ENCODE data around the gene FAM3C. TPM values are rescaled to one million over a fixed set of nuclear protein-coding genes. Genes with fewer than 3 reads are reported as not detected.

Gene FAM3C
- polyA plus RNA-seq, 4 donors = 105 to 156 (median 122) TPM

DNA sequence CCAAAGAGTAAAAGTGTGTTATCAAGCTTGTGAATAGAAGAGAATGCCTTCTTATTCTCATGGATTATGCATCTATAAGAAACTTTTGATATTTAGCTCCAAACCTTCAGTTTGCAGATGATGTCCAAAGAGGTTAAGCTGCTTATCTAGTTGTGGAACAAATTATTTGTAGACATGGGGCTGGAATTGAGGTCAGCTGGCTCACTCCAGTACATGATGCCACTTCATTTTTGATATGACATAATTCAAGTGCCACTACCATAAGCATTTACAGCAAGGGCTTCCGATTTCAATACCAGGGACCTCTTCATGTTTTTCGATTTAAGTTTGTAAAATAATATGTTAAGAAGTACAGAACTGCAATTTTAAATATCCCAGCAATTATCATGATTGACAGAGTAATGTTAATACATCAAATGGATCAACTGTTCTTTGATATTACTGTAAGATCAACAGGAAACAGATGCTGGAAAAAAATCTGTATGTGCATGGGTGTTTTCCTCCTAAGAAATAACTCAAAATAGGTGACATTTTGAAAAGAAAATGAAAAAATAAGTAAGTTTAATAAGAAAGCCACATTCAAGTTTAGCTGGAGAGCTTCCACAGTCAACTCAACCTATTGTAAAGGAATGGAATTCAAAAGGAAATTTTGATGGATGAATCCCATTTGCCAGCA lies 12.7 kb downstream of the FAM3C start:
- no peak for DNase-seq (ENCODE audit: low read depth in 4 of 4, low spot score in 3 of 4)

DNA sequence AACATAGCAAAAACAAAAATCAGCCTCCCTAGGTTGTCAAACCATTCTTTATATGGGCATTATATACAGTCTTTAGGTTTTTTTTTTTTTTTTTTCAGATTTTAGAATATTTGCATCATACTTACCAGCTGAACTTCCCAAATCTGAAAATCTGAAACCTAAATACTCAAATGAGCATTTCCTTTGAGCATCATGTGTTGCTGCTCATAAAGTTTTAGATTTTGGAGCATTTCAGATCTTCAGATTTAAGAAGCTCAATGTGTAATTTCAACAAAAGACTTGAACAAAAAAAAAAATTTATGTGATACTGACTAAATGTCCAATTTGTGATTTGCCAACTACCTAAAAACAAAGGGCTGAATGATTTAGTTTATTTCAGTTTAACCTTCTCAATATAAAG lies 13.6 kb downstream of the FAM3C start:
- no peak for DNase-seq (ENCODE audit: low read depth in 4 of 4, low spot score in 3 of 4)

GRCh38 chr7:121379930-121380329 lies 16.2 kb downstream of the FAM3C start:
- DNase-seq (ENCODE audit: low read depth in 4 of 4, low spot score in 3 of 4) = no peak

GRCh38 chr7:121376979-121377378 lies 19.1 kb downstream of the FAM3C start:
- DNase-seq (ENCODE audit: low read depth in 4 of 4, low spot score in 3 of 4) = no peak

DNA sequence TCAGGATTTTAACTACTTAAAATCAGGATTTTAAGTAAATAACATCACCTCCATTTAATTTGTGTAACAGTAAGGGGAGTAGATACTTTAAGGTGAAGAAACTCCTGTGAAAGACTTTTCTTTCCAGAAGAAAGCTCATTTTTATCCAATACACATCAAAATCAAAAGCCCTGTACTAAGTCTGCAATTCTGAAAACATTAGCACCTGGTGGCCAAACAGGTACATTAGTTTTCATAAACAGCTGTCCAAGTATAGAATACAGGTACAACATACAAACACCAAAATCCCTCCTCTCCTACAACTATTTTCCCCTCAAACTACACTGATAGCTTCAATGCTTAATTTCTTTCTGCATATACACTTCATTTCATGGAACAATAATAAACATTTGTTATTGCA lies 22.9 kb downstream of the FAM3C start:
- no peak for DNase-seq (ENCODE audit: low read depth in 4 of 4, low spot score in 3 of 4)

- DNase-seq (ENCODE audit: low read depth in 4 of 4, low spot score in 3 of 4) = no peak
Observed at GRCh38 chr7:121372376-121373010, 23.6 kb downstream of the FAM3C start.

- no peak for DNase-seq (ENCODE audit: low read depth in 4 of 4, low spot score in 3 of 4)
Observed at GRCh38 chr7:121371883-121372282, 24.2 kb downstream of the FAM3C start.

GRCh38 chr7:121371367-121371766 lies 24.7 kb downstream of the FAM3C start:
- DNase-seq (ENCODE audit: low read depth in 4 of 4, low spot score in 3 of 4) = no peak

DNA sequence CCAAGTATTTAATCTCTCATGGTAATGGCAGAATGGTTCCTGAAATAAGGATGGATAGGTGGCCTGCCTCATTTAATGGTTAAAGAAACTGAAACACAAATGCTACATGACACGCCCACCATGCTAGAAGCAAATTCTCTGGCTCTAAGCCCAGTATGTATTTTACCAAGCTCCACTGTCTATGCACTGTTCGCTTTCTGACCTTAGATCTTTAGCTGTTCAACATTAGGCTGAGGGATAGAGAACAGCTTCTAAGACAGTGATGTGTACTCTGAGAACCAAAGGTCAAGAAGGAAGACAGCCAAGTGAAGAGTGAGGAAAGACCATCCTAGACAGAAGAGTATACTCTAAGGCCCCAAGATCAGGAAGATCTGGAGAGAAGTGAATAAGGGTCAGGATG lies 26.6 kb downstream of the FAM3C start:
- no peak for DNase-seq (ENCODE audit: low read depth in 4 of 4, low spot score in 3 of 4)

- no peak for DNase-seq (ENCODE audit: low read depth in 4 of 4, low spot score in 3 of 4)
Observed at GRCh38 chr7:121366852-121367431, 29.2 kb downstream of the FAM3C start.

GRCh38 chr7:121360564-121360963 lies 35.5 kb downstream of the FAM3C start:
- DNase-seq (ENCODE audit: low read depth in 4 of 4, low spot score in 3 of 4) = no peak

GRCh38 chr7:121355574-121355973 lies 40.5 kb downstream of the FAM3C start:
- no peak for DNase-seq (ENCODE audit: low read depth in 4 of 4, low spot score in 3 of 4)

- no peak for DNase-seq (ENCODE audit: low read depth in 4 of 4, low spot score in 3 of 4)
Observed at GRCh38 chr7:121352323-121352722, 43.8 kb downstream of the FAM3C start.

GRCh38 chr7:121351682-121352081 lies 44.4 kb downstream of the FAM3C start:
- no peak for DNase-seq (ENCODE audit: low read depth in 4 of 4, low spot score in 3 of 4)

GRCh38 chr7:121344497-121344896 lies 51.6 kb downstream of the FAM3C start:
- no peak for DNase-seq (ENCODE audit: low read depth in 4 of 4, low spot score in 3 of 4)

DNA sequence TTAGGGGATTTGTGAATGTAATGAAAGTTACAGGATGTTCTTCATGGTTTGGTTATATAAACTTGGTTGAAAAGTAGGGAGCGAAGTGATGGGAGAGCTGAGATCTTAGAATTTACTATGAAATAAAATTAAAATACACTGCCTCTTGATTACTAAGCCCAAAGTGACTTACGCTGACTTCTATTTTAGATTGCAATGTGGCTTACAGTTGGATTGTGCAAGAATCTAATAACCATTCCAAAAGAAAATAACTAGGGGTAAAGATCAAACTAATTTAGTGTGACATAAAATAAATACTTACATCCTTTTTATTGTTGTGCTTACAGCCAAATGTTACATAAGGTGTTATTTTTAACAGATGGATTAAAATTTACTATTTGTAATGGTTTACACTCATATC lies 52.0 kb downstream of the FAM3C start:
- DNase-seq (ENCODE audit: low read depth in 4 of 4, low spot score in 3 of 4) = no peak

DNA sequence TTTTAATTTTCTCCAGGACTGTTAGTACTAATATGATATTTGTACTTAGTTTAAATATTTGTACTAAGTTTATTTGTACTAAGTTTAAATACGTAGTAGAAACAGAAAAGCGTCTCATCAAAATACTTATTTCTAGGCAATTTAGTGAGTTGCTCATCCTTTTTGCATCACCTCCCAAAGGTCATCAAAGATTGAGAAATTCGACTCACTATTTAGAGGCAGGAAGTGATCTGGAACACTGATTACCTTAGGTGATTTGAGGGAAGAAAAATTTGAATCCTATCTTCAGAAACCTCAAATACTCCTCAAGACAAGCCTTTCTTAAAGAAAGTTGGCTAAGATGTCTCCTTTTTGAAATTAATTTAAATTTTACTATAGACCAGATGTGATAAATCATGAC lies 52.8 kb downstream of the FAM3C start:
- DNase-seq (ENCODE audit: low read depth in 4 of 4, low spot score in 3 of 4) = no peak

DNA sequence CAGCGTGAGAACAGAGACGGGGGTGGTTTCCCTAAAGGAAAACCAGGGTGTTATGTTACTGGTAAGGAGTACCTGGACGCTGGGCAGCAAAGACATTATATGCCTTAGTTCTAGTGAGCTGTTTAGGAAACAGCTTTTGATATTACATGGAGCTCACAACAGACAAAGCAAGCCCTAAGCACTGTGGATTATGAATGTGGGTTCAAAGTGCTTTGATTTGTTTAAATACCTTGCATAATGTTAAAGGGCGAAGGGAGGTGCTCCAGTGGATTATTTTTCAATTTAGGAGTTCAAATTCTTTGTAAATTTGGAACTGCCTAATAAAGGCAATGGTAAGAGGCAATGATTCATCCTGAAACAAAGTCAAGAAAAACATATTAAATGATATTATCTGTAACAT lies 53.5 kb downstream of the FAM3C start:
- DNase-seq (ENCODE audit: low read depth in 4 of 4, low spot score in 3 of 4) = no peak

DNA sequence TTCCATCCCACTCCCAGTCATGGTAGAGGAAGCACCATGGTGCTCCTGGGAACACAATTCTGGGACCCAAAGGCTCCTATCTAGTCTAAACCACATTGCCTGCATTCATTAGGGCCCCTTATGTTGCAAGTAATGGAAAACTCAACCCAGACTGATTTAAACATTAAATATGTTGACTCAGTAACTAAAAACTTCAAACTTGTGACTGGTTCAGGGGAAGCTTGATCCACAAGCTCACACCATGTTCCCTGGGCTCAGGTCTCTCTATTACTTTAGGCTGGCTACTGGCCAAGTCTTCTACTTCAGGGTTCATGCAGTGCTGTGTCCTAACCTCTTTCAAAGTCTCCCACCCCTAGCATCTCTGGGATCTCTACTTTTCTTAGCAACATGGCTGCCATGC lies 54.2 kb downstream of the FAM3C start:
- no peak for DNase-seq (ENCODE audit: low read depth in 4 of 4, low spot score in 3 of 4)

DNA sequence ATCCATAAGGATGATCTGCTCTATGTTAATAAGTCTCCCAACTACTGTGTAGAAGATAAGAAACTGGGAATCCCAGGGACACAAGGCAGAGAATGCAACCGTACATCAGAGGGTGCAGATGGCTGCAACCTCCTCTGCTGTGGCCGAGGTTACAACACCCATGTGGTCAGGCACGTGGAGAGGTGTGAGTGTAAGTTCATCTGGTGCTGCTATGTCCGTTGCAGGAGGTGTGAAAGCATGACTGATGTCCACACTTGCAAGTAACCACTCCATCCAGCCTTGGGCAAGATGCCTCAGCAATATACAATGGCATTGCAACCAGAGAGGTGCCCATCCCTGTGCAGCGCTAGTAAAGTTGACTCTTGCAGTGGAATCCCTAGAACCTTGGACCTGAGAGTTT lies 57.0 kb downstream of the FAM3C start:
- DNase-seq (ENCODE audit: low read depth in 4 of 4, low spot score in 3 of 4) = no peak

DNA sequence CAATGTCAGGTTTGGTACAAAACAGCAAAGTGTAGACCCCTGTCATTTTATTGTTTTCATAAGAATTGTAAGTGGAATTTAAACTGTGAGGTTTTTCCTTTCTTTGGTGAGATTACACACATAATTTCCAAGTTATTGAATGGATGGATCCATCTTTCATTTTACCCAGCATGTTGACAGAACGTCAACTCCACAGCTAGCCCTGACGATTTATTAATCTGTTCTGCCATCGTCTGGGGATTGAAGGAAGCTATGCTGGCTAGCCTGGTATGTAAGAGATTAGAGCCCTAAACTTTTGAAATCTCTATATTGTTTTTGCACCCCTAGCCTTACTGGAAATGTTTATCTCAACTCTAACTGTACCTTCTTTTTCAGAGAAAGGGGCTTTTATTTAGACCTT lies 58.7 kb downstream of the FAM3C start:
- DNase-seq (ENCODE audit: low read depth in 4 of 4, low spot score in 3 of 4) = no peak

DNA sequence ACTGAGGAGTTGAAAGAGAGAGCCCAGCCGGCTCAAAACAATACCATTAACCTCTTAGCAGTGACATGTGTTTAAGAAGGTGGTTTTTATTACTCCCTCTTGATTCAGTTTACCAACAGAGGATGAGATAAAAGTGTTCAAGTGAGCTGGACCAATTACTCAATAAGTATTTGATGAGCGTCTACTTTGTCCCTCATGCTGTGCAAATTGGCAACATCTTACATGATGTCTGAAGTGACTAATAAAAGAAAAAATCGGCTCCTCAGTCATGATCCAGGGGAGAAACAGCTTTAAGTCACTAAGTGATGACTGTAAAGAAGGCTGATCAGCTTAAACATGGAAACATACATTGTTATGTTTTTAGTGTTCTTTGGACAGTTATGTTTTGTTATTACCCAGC lies 59.5 kb downstream of the FAM3C start:
- no peak for DNase-seq (ENCODE audit: low read depth in 4 of 4, low spot score in 3 of 4)

Data from left renal pelvis (tissue), 4 donors.